ENCODE measurements around the gene SYCP2.

DNA sequence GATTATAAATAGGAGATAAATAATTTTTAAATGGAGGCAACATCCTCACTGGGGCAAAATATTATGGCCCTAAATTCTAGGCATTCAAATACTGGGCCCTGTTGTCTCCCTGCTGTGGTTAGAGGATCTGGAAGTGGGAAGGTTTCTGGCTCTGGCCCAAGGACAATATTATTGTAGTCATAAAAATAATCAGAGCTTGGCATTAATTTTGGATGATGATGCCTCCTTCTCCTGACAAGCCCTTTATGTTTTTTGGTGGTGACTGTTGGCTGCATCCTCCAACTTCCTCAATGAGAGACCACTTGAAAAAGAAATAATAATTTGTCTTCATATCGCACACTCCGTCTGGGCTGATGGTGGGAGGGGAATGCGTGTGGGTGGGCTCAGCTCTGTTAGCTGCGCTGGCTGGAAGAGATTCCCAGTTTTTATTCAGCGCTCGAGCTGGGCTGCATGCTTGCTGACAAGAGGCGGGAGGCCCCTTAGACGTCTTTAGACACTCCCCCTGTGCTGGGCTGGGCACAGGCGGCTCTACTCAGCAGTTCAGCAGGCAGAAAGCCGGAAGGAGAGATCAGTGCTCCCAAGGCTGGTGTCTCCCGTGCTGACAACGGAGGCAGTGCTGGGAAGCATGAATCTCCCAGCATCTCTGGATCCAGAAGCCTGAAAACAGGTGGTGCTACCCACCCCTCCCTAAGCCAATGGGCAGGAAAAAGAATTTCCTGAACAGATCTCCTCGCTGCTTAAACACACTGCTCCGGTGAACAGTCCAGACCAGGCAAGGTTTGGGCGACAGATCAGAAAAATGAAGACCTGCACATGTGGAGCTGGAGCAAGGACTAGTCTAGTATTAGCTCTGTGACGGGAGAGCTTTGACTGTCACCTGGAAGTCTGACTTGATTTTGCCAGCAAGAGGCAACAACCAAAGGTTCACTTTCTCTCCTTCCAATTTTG is 97.7 kb downstream of the SYCP2 start:
- TF ChIP-seq, protein P1, sequence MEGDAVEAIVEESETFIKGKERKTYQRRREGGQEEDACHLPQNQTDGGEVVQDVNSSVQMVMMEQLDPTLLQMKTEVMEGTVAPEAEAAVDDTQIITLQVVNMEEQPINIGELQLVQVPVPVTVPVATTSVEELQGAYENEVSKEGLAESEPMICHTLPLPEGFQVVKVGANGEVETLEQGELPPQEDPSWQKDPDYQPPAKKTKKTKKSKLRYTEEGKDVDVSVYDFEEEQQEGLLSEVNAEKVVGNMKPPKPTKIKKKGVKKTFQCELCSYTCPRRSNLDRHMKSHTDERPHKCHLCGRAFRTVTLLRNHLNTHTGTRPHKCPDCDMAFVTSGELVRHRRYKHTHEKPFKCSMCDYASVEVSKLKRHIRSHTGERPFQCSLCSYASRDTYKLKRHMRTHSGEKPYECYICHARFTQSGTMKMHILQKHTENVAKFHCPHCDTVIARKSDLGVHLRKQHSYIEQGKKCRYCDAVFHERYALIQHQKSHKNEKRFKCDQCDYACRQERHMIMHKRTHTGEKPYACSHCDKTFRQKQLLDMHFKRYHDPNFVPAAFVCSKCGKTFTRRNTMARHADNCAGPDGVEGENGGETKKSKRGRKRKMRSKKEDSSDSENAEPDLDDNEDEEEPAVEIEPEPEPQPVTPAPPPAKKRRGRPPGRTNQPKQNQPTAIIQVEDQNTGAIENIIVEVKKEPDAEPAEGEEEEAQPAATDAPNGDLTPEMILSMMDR (IDR thresholded peaks at IDR 0.05; ENCODE audit: insufficient read depth, low read length, poor library complexity, severe bottlenecking): no peak
- TF ChIP-seq EZH2phosphoT487 (conservative IDR thresholded peaks at IDR 0.05; ENCODE audit: low read length): no peak

Data from SU-DHL-6 (cell line).